T-helper 2 cell treated with Interferon-gamma antibody and Interleukin-4, amounts not matched to agents 5 μg/mL and 100 μg/mL, for 36 hours (primary cell): Measurements from ENCODE around the gene FKBP1A.

ENCODE experiments used
- DNase-seq: peaks from one replicate; pipeline ENCODE4 v3.0.0; 2021; ENCODE audit warnings: low spot score
- H3K27ac Mint-ChIP-seq: one replicate; pipeline ENCODE4 v1.8.0; 2021; ENCODE audit warnings: mild to moderate bottlenecking, mixed read lengths
- H3K27me3 Mint-ChIP-seq: one replicate; pipeline ENCODE4 v1.8.0; 2021; ENCODE audit warnings: low read depth, mixed read lengths
- H3K36me3 Mint-ChIP-seq: one replicate; pipeline ENCODE4 v1.8.0; 2021; ENCODE audit warnings: low read depth, mixed read lengths
- H3K4me1 Mint-ChIP-seq: one replicate; pipeline ENCODE4 v1.8.0; 2021; ENCODE audit warnings: low read depth, mixed read lengths
- H3K4me3 Mint-ChIP-seq: one replicate; pipeline ENCODE4 v1.8.0; 2022; ENCODE audit warnings: mild to moderate bottlenecking, moderate library complexity, mixed read lengths
- H3K9me3 Mint-ChIP-seq: one replicate; pipeline ENCODE4 v1.8.0; 2021; ENCODE audit warnings: mixed read lengths

FKBP1A gene

GRCh38 chr20:1426231-1426849 lies 33.5 kb upstream of the FKBP1A start:
- Mint-ChIP-seq H3K4me1 (peaks cover 27% of the 10 kb centered on the region), H3K4me3 (no peak overlapping the region), H3K27me3 (no peaks in the 10 kb centered on the region), H3K36me3 (no peaks in the 10 kb centered on the region), H3K9me3 (no peaks in the 10 kb centered on the region), H3K27ac (no peak overlapping the region)
- DNase-seq = no peak

- H3K36me3 Mint-ChIP-seq = no peaks in the 10 kb centered on the region
- H3K27ac Mint-ChIP-seq = no peak overlapping the region
- DNase-seq = no peak
- no peak overlapping the region for H3K4me3 Mint-ChIP-seq
- peaks cover 4% of the 10 kb centered on the region for H3K27me3 Mint-ChIP-seq
- peaks cover 24% of the 10 kb centered on the region for H3K4me1 Mint-ChIP-seq
- H3K9me3 Mint-ChIP-seq = peaks cover 17% of the 10 kb centered on the region
These were observed 31.5 kb upstream of the FKBP1A start for GRCh38 chr20:1424336-1424735.

GRCh38 chr20:1423625-1424106 lies 30.8 kb upstream of the FKBP1A start:
- no peak for DNase-seq
- peaks cover 7% of the 10 kb centered on the region for H3K27me3 Mint-ChIP-seq
- no peak overlapping the region for H3K4me3 Mint-ChIP-seq
- H3K9me3 Mint-ChIP-seq = peaks cover 22% of the 10 kb centered on the region
- no peak overlapping the region for H3K27ac Mint-ChIP-seq
- peaks cover 24% of the 10 kb centered on the region for H3K4me1 Mint-ChIP-seq
- H3K36me3 Mint-ChIP-seq = no peaks in the 10 kb centered on the region

GRCh38 chr20:1423206-1423605 lies 30.4 kb upstream of the FKBP1A start:
- peaks cover 22% of the 10 kb centered on the region for H3K9me3 Mint-ChIP-seq
- DNase-seq = no peak
- H3K27ac Mint-ChIP-seq = no peak overlapping the region
- H3K27me3 Mint-ChIP-seq = peaks cover 7% of the 10 kb centered on the region
- H3K4me3 Mint-ChIP-seq = no peak overlapping the region
- H3K36me3 Mint-ChIP-seq = no peaks in the 10 kb centered on the region
- peaks cover 24% of the 10 kb centered on the region for H3K4me1 Mint-ChIP-seq

GRCh38 chr20:1422753-1423152 lies 29.9 kb upstream of the FKBP1A start:
- H3K27ac Mint-ChIP-seq = no peak overlapping the region
- no peak overlapping the region for H3K4me3 Mint-ChIP-seq
- H3K9me3 Mint-ChIP-seq = peaks cover 22% of the 10 kb centered on the region
- peaks cover 21% of the 10 kb centered on the region for H3K4me1 Mint-ChIP-seq
- no peak for DNase-seq
- peaks cover 7% of the 10 kb centered on the region for H3K27me3 Mint-ChIP-seq
- H3K36me3 Mint-ChIP-seq = no peaks in the 10 kb centered on the region

GRCh38 chr20:1420066-1420465 lies 27.2 kb upstream of the FKBP1A start:
- Mint-ChIP-seq H3K27ac (no peak overlapping the region), H3K4me1 (peaks cover 15% of the 10 kb centered on the region), H3K4me3 (no peak overlapping the region), H3K36me3 (no peaks in the 10 kb centered on the region), H3K27me3 (peaks cover 18% of the 10 kb centered on the region), H3K9me3 (peaks cover 22% of the 10 kb centered on the region)
- no peak for DNase-seq

- H3K4me1 Mint-ChIP-seq = peaks cover 12% of the 10 kb centered on the region
- H3K27me3 Mint-ChIP-seq = peaks cover 27% of the 10 kb centered on the region
These were observed 25.5 kb upstream of the FKBP1A start for GRCh38 chr20:1418350-1418749.

GRCh38 chr20:1417790-1418189 lies 24.9 kb upstream of the FKBP1A start:
- H3K9me3 Mint-ChIP-seq = peaks cover 22% of the 10 kb centered on the region
- H3K4me3 Mint-ChIP-seq = no peak overlapping the region
- peaks cover 30% of the 10 kb centered on the region for H3K27me3 Mint-ChIP-seq
- H3K36me3 Mint-ChIP-seq = no peaks in the 10 kb centered on the region
- H3K27ac Mint-ChIP-seq = no peak overlapping the region
- H3K4me1 Mint-ChIP-seq = peaks cover 9% of the 10 kb centered on the region
- DNase-seq = no peak

More at GRCh38 chr20:1418350-1418749, 25.5 kb upstream of the FKBP1A start:
- Mint-ChIP-seq H3K36me3 (no peaks in the 10 kb centered on the region), H3K27ac (no peak overlapping the region), H3K9me3 (peaks cover 22% of the 10 kb centered on the region), H3K4me3 (no peak overlapping the region)
- no peak for DNase-seq

GRCh38 chr20:1417273-1417672 lies 24.4 kb upstream of the FKBP1A start:
- Mint-ChIP-seq H3K9me3 (peaks cover 22% of the 10 kb centered on the region), H3K36me3 (no peaks in the 10 kb centered on the region), H3K27ac (no peak overlapping the region), H3K4me3 (no peak overlapping the region), H3K27me3 (peaks cover 35% of the 10 kb centered on the region), H3K4me1 (peaks cover 6% of the 10 kb centered on the region)
- DNase-seq = no peak

- H3K4me1 Mint-ChIP-seq = peaks cover 6% of the 10 kb centered on the region
- H3K9me3 Mint-ChIP-seq = peaks cover 24% of the 10 kb centered on the region
- H3K36me3 Mint-ChIP-seq = no peaks in the 10 kb centered on the region
- H3K4me3 Mint-ChIP-seq = no peak overlapping the region
- DNase-seq = peak; percentile 22
- no peak overlapping the region for H3K27ac Mint-ChIP-seq
- peaks cover 39% of the 10 kb centered on the region for H3K27me3 Mint-ChIP-seq
These were observed 23.0 kb upstream of the FKBP1A start for GRCh38 chr20:1415667-1416468.

- H3K27me3 Mint-ChIP-seq = peaks cover 39% of the 10 kb centered on the region
- H3K36me3 Mint-ChIP-seq = no peaks in the 10 kb centered on the region
- H3K27ac Mint-ChIP-seq = no peak overlapping the region
- H3K4me1 Mint-ChIP-seq = peaks cover 6% of the 10 kb centered on the region
- DNase-seq = no peak
- H3K9me3 Mint-ChIP-seq = peaks cover 15% of the 10 kb centered on the region
- no peak overlapping the region for H3K4me3 Mint-ChIP-seq
These were observed 22.1 kb upstream of the FKBP1A start for GRCh38 chr20:1414982-1415381.

- H3K9me3 Mint-ChIP-seq = peaks cover 14% of the 10 kb centered on the region
- DNase-seq = no peak
- H3K36me3 Mint-ChIP-seq = no peaks in the 10 kb centered on the region
- peaks cover 8% of the 10 kb centered on the region for H3K4me1 Mint-ChIP-seq
- no peak overlapping the region for H3K27ac Mint-ChIP-seq
- H3K4me3 Mint-ChIP-seq = no peak overlapping the region
- H3K27me3 Mint-ChIP-seq = peaks cover 21% of the 10 kb centered on the region
These were observed 12.9 kb upstream of the FKBP1A start for GRCh38 chr20:1405801-1406200.

- H3K9me3 Mint-ChIP-seq = peaks cover 10% of the 10 kb centered on the region
These were observed 10.8 kb upstream of the FKBP1A start for GRCh38 chr20:1403624-1404023.

GRCh38 chr20:1402149-1402548 lies 9.3 kb upstream of the FKBP1A start:
- peaks cover 12% of the 10 kb centered on the region for H3K9me3 Mint-ChIP-seq
- DNase-seq = no peak
- no peak overlapping the region for H3K27ac Mint-ChIP-seq
- no peaks in the 10 kb centered on the region for H3K36me3 Mint-ChIP-seq
- peaks cover 10% of the 10 kb centered on the region for H3K4me1 Mint-ChIP-seq
- H3K4me3 Mint-ChIP-seq = no peak overlapping the region
- H3K27me3 Mint-ChIP-seq = peaks cover 11% of the 10 kb centered on the region

More at GRCh38 chr20:1403624-1404023, 10.8 kb upstream of the FKBP1A start:
- Mint-ChIP-seq H3K27me3 (peaks cover 11% of the 10 kb centered on the region), H3K36me3 (no peaks in the 10 kb centered on the region), H3K27ac (no peak overlapping the region), H3K4me3 (no peak overlapping the region), H3K4me1 (peaks cover 10% of the 10 kb centered on the region)
- DNase-seq = no peak
